IPS DF 4.7 (cell line): Measurements from ENCODE around the gene GRIK4.

ENCODE experiments used
- DNase-seq: peaks from one replicate; pipeline ENCODE4 v3.0.0-alpha.2; 2013; ENCODE audit warnings: low spot score; ENCODE audit errors: extremely low read depth

GRIK4 gene

GRCh38 chr11:120703358-120704152, 192.0 kb downstream of the GRIK4 start:
- no peak for DNase-seq

GRCh38 chr11:120704256-120704750, 192.8 kb downstream of the GRIK4 start:
- no peak for DNase-seq

GRCh38 chr11:120706257-120706656, 194.7 kb downstream of the GRIK4 start:
- DNase-seq, result no peak

- DNase-seq, result no peak
Measured at GRCh38 chr11:120707098-120707497, 195.6 kb downstream of the GRIK4 start.

GRCh38 chr11:120707663-120708062, 196.1 kb downstream of the GRIK4 start:
- DNase-seq, result no peak

- no peak for DNase-seq
Measured at GRCh38 chr11:120708511-120709183, 197.1 kb downstream of the GRIK4 start.

- no peak for DNase-seq
Measured at GRCh38 chr11:120709808-120710207, 198.3 kb downstream of the GRIK4 start.

- no peak for DNase-seq
Measured at GRCh38 chr11:120710354-120711131, 199.0 kb downstream of the GRIK4 start.

- no peak for DNase-seq
Measured at GRCh38 chr11:120712014-120712413, 200.5 kb downstream of the GRIK4 start.

- DNase-seq, result no peak
Measured at GRCh38 chr11:120712881-120713280, 201.3 kb downstream of the GRIK4 start.

- no peak for DNase-seq
Measured at GRCh38 chr11:120713296-120713695, 201.7 kb downstream of the GRIK4 start.

GRCh38 chr11:120714438-120714837, 202.9 kb downstream of the GRIK4 start:
- DNase-seq, result no peak

- no peak for DNase-seq
Measured at GRCh38 chr11:120715239-120715638, 203.7 kb downstream of the GRIK4 start.

- no peak for DNase-seq
Measured at GRCh38 chr11:120717042-120717441, 205.5 kb downstream of the GRIK4 start.

- no peak for DNase-seq
Measured at GRCh38 chr11:120717623-120718022, 206.1 kb downstream of the GRIK4 start.

GRCh38 chr11:120718171-120718570, 206.6 kb downstream of the GRIK4 start:
- no peak for DNase-seq

- no peak for DNase-seq
Measured at GRCh38 chr11:120719348-120719747, 207.8 kb downstream of the GRIK4 start.

- DNase-seq, result no peak
Measured at GRCh38 chr11:120720760-120721159, 209.2 kb downstream of the GRIK4 start.

- DNase-seq, result no peak
Measured at GRCh38 chr11:120722524-120722923, 211.0 kb downstream of the GRIK4 start.

GRCh38 chr11:120723751-120724150, 212.2 kb downstream of the GRIK4 start:
- DNase-seq, result no peak

GRCh38 chr11:120727752-120728151, 216.2 kb downstream of the GRIK4 start:
- no peak for DNase-seq

- no peak for DNase-seq
Measured at GRCh38 chr11:120735035-120735434, 223.5 kb downstream of the GRIK4 start.
